WTC11 (cell line): ENCODE data around the gene ENTPD1. TPM values are rescaled to one million over a fixed set of nuclear protein-coding genes. Genes with fewer than 3 reads are reported as not detected.

Source experiments
- ATAC-seq: fragments of 200-7000 bp; cut with Tn5 transposase; 2 replicates; pipeline ENCODE4 v1.10.0; 2021; ENCODE audit warnings: mild to moderate bottlenecking, moderate library complexity
- CTCF ChIA-PET: fragments of 300-600 bp; sonication (Branson Sonifier 250); formaldehyde crosslinking; loops from one replicate; lab custom pipeline; 2021; ENCODE audit warnings: antibody characterized with exemption; lab: Charles Lee
- POLR2A ChIA-PET: fragments of 350-600 bp; sonication (Branson Sonifier 250); formaldehyde crosslinking; loops from one replicate; lab custom pipeline; 2021; ENCODE audit warnings: antibody characterized with exemption; lab: Charles Lee
- DNase-seq: peaks from one replicate; pipeline ENCODE4 v3.0.0; 2021; ENCODE audit warnings: low spot score
- H3K27ac Mint-ChIP-seq: 2 replicates; pipeline ENCODE4 v1.8.0; 2021; ENCODE audit warnings: mixed read lengths
- H3K27me3 Mint-ChIP-seq: 2 replicates; pipeline ENCODE4 v1.8.0; 2021; ENCODE audit warnings: low read depth, mild to moderate bottlenecking, moderate library complexity, mixed read lengths
- H3K36me3 Mint-ChIP-seq: 2 replicates; pipeline ENCODE4 v1.8.0; 2021; ENCODE audit warnings: mixed read lengths
- H3K4me1 Mint-ChIP-seq: 2 replicates; pipeline ENCODE4 v1.8.0; 2022; ENCODE audit warnings: mixed read lengths
- H3K4me3 Mint-ChIP-seq: 2 replicates; pipeline ENCODE4 v1.8.0; 2021; ENCODE audit warnings: mild to moderate bottlenecking, moderate library complexity, mixed read lengths
- H3K9me3 Mint-ChIP-seq: 2 replicates; pipeline ENCODE4 v1.8.0; 2021; ENCODE audit warnings: mixed read lengths
- ATF1 ChIP-seq: sonication (generic); formaldehyde crosslinking; IDR thresholded peaks from 2 replicates; pipeline ENCODE4 v1.8.1; 2023; ENCODE audit warnings: mild to moderate bottlenecking, moderate library complexity, missing genetic modification reagents
- FOXJ3 ChIP-seq: sonication (generic); formaldehyde crosslinking; IDR thresholded peaks from 2 replicates; pipeline ENCODE4 v1.9.0; 2021; ENCODE audit warnings: missing genetic modification reagents, mild to moderate bottlenecking, borderline replicate concordance
- GRHL2 ChIP-seq: fragments of 250-450 bp; sonication (Bioruptor Pico); IDR thresholded peaks from 2 replicates; pipeline ENCODE4 v1.8.0; 2022; ENCODE audit warnings: mild to moderate bottlenecking, moderate library complexity; ENCODE audit not compliant: insufficient replicate concordance, severe bottlenecking
- HMGA2 ChIP-seq: fragments of 250-450 bp; sonication (Bioruptor Pico); IDR thresholded peaks from 2 replicates; pipeline ENCODE4 v1.4.0; 2021; ENCODE audit warnings: mild to moderate bottlenecking, moderate library complexity
- IRF2 ChIP-seq: sonication (generic); formaldehyde crosslinking; IDR thresholded peaks from 2 replicates; pipeline ENCODE4 v1.8.0; 2022; ENCODE audit warnings: low read depth, missing genetic modification reagents, borderline replicate concordance
- JUN ChIP-seq: sonication (generic); formaldehyde crosslinking; IDR thresholded peaks from 2 replicates; pipeline ENCODE4 v1.8.0; 2023; ENCODE audit warnings: mild to moderate bottlenecking, missing genetic modification reagents
- OVOL2 ChIP-seq: fragments of 250-450 bp; sonication (Bioruptor Pico); IDR thresholded peaks from 2 replicates; pipeline ENCODE4 v1.9.0; 2021; ENCODE audit warnings: mild to moderate bottlenecking, borderline replicate concordance
- SMAD4 ChIP-seq: sonication (generic); formaldehyde crosslinking; IDR thresholded peaks from 2 replicates; pipeline ENCODE4 v1.8.0; 2022; ENCODE audit warnings: mild to moderate bottlenecking, missing genetic modification reagents
- SP1 ChIP-seq: sonication (generic); formaldehyde crosslinking; conservative IDR thresholded peaks from 2 replicates; pipeline ENCODE4 v1.8.1; 2022; ENCODE audit warnings: missing genetic modification reagents
- ZBTB21 ChIP-seq: sonication (generic); formaldehyde crosslinking; IDR thresholded peaks from 2 replicates; pipeline ENCODE4 v1.8.1; 2023; ENCODE audit warnings: mild to moderate bottlenecking, missing genetic modification reagents, borderline replicate concordance
- ZNF121 ChIP-seq: sonication (generic); formaldehyde crosslinking; IDR thresholded peaks from 2 replicates; pipeline ENCODE4 v1.8.0; 2023; ENCODE audit warnings: missing genetic modification reagents
- ZNF396 ChIP-seq: fragments of 250-450 bp; sonication (Bioruptor Pico); IDR thresholded peaks from 2 replicates; pipeline ENCODE4 v1.8.0; 2021; ENCODE audit warnings: mild to moderate bottlenecking, moderate library complexity, borderline replicate concordance
- ZNF416 ChIP-seq: fragments of 250-450 bp; sonication (Bioruptor Pico); IDR thresholded peaks from 2 replicates; pipeline ENCODE4 v1.9.0; 2021; ENCODE audit warnings: mild to moderate bottlenecking, inconsistent platforms
- total RNA-seq: library from RNA; stranded (reverse); gene quantifications from 3 replicates; pipeline ENCODE4 v1.2.3, GENCODE V29; 2021
- TF ChIP-seq, protein P1 (sequence below): fragments of 200-600 bp; IDR thresholded peaks from 2 replicates; pipeline ENCODE4 v1.8.0; 2022; ENCODE audit warnings: antibody characterized with exemption
- TF ChIP-seq, protein P2 (sequence below): sonication (generic); formaldehyde crosslinking; IDR thresholded peaks from 2 replicates; pipeline ENCODE4 v1.8.0; 2022; ENCODE audit warnings: mild to moderate bottlenecking, missing genetic modification reagents
- TF ChIP-seq, protein P3 (sequence below): sonication (generic); formaldehyde crosslinking; conservative IDR thresholded peaks from 2 replicates; pipeline ENCODE4 v1.8.1; 2022; ENCODE audit warnings: mild to moderate bottlenecking, missing genetic modification reagents
- TF ChIP-seq, protein P4 (sequence below): sonication (generic); formaldehyde crosslinking; IDR thresholded peaks from 2 replicates; pipeline ENCODE4 v1.8.1; 2022; ENCODE audit warnings: low read depth, mild to moderate bottlenecking, moderate library complexity, missing genetic modification reagents, borderline replicate concordance
- TF ChIP-seq, protein P5 (sequence below): sonication (generic); formaldehyde crosslinking; IDR thresholded peaks from 2 replicates; pipeline ENCODE4 v1.8.0; 2022; ENCODE audit warnings: mild to moderate bottlenecking, missing genetic modification reagents
- TF ChIP-seq, protein P6 (sequence below): sonication (generic); formaldehyde crosslinking; IDR thresholded peaks from 2 replicates; pipeline ENCODE4 v1.8.1; 2023; ENCODE audit warnings: mild to moderate bottlenecking, missing genetic modification reagents
- TF ChIP-seq, protein P7 (sequence below): fragments of 250-450 bp; sonication (Bioruptor Pico); IDR thresholded peaks from 2 replicates; pipeline ENCODE4 v1.9.0; 2021; ENCODE audit warnings: moderate library complexity, mild to moderate bottlenecking, inconsistent platforms, borderline replicate concordance
- TF ChIP-seq, protein P8 (sequence below): sonication (generic); formaldehyde crosslinking; IDR thresholded peaks from 2 replicates; pipeline ENCODE4 v1.8.0; 2022; ENCODE audit warnings: mild to moderate bottlenecking, missing genetic modification reagents

The ENTPD1 gene
- total RNA-seq, 1 experiment from 2014 or later = 2.3 TPM

DNA sequence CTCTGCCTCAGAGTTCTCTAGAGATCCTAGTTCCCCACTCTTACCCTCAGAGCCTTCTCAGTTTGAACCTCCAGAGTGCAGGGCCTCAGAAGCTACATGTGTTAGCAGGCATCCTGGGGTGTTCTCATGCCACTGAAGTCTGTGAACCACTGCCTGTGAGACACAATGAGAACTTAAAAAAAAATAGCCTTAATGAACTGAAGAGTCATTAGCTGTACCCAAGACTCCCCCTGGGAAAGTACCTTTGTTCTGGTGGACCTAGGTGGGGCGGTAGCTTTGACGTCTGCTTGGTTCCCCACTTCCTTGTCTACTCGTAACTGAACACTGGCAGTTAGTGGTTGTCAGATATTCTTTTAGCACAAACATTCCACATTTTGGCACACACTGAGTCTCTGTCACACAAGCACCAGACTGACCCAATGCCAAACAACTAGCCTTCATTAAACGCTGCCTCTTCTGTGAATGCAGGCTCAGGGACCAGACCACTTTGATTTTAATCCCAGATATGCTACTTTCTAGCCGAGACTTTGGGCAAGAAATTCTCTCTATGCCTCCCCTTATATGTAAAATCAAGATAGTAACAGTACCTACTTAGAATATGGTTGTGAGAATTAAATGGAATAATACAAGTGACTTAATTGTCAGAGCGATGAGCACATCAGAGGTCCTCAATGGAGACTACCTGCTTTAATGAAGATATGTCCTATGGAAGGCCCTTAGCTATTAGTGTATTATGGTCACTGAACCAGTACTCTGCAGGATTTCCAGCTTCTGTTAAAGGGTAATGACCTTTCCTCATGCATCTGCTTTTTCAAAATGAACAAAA is 76.5 kb downstream of the ENTPD1 start (continued):
- TF ChIP-seq, protein P1, sequence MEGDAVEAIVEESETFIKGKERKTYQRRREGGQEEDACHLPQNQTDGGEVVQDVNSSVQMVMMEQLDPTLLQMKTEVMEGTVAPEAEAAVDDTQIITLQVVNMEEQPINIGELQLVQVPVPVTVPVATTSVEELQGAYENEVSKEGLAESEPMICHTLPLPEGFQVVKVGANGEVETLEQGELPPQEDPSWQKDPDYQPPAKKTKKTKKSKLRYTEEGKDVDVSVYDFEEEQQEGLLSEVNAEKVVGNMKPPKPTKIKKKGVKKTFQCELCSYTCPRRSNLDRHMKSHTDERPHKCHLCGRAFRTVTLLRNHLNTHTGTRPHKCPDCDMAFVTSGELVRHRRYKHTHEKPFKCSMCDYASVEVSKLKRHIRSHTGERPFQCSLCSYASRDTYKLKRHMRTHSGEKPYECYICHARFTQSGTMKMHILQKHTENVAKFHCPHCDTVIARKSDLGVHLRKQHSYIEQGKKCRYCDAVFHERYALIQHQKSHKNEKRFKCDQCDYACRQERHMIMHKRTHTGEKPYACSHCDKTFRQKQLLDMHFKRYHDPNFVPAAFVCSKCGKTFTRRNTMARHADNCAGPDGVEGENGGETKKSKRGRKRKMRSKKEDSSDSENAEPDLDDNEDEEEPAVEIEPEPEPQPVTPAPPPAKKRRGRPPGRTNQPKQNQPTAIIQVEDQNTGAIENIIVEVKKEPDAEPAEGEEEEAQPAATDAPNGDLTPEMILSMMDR = no peak
- TF ChIP-seq, protein P2, sequence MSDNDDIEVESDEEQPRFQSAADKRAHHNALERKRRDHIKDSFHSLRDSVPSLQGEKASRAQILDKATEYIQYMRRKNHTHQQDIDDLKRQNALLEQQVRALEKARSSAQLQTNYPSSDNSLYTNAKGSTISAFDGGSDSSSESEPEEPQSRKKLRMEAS (CRISPR knock-in tag) = no peak
- TF ChIP-seq HMGA2 (CRISPR knock-in tag) = no peak
- no peak for TF ChIP-seq ATF1 (CRISPR knock-in tag)
- TF ChIP-seq ZNF416 (CRISPR knock-in tag) = no peak
- TF ChIP-seq, protein P3, sequence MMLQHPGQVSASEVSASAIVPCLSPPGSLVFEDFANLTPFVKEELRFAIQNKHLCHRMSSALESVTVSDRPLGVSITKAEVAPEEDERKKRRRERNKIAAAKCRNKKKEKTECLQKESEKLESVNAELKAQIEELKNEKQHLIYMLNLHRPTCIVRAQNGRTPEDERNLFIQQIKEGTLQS (CRISPR knock-in tag) = no peak
- no peak for TF ChIP-seq SP1 (CRISPR knock-in tag)
- TF ChIP-seq, protein P4, sequence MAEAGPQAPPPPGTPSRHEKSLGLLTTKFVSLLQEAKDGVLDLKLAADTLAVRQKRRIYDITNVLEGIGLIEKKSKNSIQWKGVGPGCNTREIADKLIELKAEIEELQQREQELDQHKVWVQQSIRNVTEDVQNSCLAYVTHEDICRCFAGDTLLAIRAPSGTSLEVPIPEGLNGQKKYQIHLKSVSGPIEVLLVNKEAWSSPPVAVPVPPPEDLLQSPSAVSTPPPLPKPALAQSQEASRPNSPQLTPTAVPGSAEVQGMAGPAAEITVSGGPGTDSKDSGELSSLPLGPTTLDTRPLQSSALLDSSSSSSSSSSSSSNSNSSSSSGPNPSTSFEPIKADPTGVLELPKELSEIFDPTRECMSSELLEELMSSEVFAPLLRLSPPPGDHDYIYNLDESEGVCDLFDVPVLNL (CRISPR knock-in tag) = no peak
- TF ChIP-seq ZBTB21 = no peak
- no peak for TF ChIP-seq GRHL2 (CRISPR knock-in tag)
- TF ChIP-seq, all 79 proteins: peak for 0

DNA sequence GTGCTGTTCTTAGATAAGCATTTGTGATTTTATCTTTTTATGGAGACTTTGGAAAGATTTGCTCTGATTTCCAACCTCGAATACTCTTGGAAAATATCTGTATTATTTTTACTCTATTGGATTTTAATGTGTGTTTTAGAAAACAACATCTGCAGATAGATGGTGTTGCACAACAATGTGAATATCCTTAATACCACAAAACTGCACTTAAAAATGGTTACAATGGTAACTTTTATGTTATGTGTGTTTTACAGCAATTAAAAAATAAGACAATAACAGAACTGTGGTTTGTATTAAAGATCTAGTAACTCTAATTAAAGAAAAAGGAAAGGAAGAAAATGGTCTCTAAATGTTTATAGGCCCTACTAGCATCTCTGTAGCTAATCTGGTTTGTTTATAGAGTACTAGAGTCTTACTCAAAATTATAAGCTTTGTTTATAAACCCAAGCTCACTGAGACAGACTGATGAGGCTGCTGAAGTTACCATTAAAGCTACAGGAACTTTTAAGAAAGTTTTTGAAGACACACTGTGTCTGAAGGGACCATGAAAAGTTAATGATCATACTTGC is 77.2 kb downstream of the ENTPD1 start:
- ChIA-PET CTCF (interaction anchor here (5.8 kb wide), 1 partner anchor 139 kb away, joined by 26 read pairs; the partner anchor contains the start of gene TCTN3), POLR2A (no interaction called here)
- H3K4me3 Mint-ChIP-seq = no peak overlapping the region
- H3K36me3 Mint-ChIP-seq = no peaks in the 10 kb centered on the region
- peaks cover 4% of the 10 kb centered on the region; the same call in 1 of the 2 replicates for H3K9me3 Mint-ChIP-seq
- H3K27me3 Mint-ChIP-seq = no peaks in the 10 kb centered on the region; the same call in 1 of the 2 replicates
- H3K4me1 Mint-ChIP-seq = peaks cover 12% of the 10 kb centered on the region
- H3K27ac Mint-ChIP-seq = no peak overlapping the region
- ATAC-seq (no peak), DNase-seq (no peak)
- TF ChIP-seq, protein P1 = no peak
- TF ChIP-seq ZNF396 (CRISPR knock-in tag) (no peak), ZBTB21 (no peak), IRF2 (no peak), SMAD4 (CRISPR knock-in tag) (no peak), JUN (CRISPR knock-in tag) (no peak), ZNF121 (no peak), ATF1 (CRISPR knock-in tag) (no peak), OVOL2 (no peak), HMGA2 (CRISPR knock-in tag) (no peak), FOXJ3 (CRISPR knock-in tag) (no peak)
- TF ChIP-seq, protein P5, sequence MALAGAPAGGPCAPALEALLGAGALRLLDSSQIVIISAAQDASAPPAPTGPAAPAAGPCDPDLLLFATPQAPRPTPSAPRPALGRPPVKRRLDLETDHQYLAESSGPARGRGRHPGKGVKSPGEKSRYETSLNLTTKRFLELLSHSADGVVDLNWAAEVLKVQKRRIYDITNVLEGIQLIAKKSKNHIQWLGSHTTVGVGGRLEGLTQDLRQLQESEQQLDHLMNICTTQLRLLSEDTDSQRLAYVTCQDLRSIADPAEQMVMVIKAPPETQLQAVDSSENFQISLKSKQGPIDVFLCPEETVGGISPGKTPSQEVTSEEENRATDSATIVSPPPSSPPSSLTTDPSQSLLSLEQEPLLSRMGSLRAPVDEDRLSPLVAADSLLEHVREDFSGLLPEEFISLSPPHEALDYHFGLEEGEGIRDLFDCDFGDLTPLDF (CRISPR knock-in tag) = no peak
- TF ChIP-seq, protein P6, sequence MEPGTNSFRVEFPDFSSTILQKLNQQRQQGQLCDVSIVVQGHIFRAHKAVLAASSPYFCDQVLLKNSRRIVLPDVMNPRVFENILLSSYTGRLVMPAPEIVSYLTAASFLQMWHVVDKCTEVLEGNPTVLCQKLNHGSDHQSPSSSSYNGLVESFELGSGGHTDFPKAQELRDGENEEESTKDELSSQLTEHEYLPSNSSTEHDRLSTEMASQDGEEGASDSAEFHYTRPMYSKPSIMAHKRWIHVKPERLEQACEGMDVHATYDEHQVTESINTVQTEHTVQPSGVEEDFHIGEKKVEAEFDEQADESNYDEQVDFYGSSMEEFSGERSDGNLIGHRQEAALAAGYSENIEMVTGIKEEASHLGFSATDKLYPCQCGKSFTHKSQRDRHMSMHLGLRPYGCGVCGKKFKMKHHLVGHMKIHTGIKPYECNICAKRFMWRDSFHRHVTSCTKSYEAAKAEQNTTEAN (CRISPR knock-in tag) = no peak
- TF ChIP-seq, protein P4 (CRISPR knock-in tag) = no peak
- TF ChIP-seq, protein P7, sequence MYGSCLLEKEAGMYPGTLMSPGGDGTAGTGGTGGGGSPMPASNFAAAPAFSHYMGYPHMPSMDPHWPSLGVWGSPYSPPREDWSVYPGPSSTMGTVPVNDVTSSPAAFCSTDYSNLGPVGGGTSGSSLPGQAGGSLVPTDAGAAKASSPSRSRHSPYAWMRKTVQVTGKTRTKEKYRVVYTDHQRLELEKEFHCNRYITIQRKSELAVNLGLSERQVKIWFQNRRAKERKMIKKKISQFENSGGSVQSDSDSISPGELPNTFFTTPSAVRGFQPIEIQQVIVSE = no peak
- TF ChIP-seq, protein P8, sequence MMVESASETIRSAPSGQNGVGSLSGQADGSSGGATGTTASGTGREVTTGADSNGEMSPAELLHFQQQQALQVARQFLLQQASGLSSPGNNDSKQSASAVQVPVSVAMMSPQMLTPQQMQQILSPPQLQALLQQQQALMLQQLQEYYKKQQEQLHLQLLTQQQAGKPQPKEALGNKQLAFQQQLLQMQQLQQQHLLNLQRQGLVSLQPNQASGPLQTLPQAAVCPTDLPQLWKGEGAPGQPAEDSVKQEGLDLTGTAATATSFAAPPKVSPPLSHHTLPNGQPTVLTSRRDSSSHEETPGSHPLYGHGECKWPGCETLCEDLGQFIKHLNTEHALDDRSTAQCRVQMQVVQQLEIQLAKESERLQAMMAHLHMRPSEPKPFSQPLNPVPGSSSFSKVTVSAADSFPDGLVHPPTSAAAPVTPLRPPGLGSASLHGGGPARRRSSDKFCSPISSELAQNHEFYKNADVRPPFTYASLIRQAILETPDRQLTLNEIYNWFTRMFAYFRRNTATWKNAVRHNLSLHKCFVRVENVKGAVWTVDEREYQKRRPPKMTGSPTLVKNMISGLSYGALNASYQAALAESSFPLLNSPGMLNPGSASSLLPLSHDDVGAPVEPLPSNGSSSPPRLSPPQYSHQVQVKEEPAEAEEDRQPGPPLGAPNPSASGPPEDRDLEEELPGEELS = no peak
